SK-N-MC (cell line): ENCODE measurements around the gene ME1.

Experiments
- EZH2 ChIP-seq: fragments of 200-600 bp; sonication (generic); IDR thresholded peaks from one replicate; pipeline ENCODE4 v1.6.1; 2017; ENCODE audit warnings: antibody characterized with exemption
- FOXP2 ChIP-seq: optimal IDR thresholded peaks from 2 replicates; pipeline ENCODE3; 2011; ENCODE audit warnings: mild to moderate bottlenecking, moderate library complexity; ENCODE audit not compliant: insufficient read depth; ENCODE audit errors: extremely low read length, control extremely low read depth
- POLR2AphosphoS5 ChIP-seq: IDR thresholded peaks from 2 replicates; pipeline ENCODE4 v1.6.1; 2012; ENCODE audit warnings: mild to moderate bottlenecking, low read depth, low read length, borderline replicate concordance

DNA sequence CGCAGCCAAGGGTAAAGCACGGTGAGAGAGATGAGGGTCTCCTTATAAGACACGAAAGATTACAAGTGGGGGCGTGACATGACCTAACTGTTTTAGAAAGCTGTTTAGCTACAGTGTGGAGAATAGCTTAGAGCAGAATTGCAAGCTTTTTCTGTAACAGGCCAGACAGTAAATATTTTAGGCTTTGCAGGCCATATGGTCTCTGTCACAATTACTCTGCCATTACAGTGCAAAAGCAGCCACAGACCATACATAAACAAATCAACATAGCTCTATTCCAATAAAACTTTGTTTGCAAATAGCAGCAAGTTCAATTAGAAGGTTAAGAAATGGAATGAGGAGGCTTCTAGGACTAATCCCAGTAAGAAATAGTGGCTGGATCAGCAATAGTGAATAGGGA is 254.6 kb downstream of the ME1 start:
- TF ChIP-seq POLR2AphosphoS5 (no peak), EZH2 (no peak), FOXP2 (no peak)
